ENCODE results near the gene PRSS3.
"Not testable (repeated sequence)": the region's sequence is repeated elsewhere in the genome, so short reads cannot be mapped to it uniquely, and the experiment has no call there.

Gene PRSS3

GRCh38 chr9:33840381-33840780 lies 45.0 kb downstream of the PRSS3 start:
- H3K4me3 ChIP-seq (ENCODE audit: low read length), result no peak overlapping the region
- no peak for TF ChIP-seq CTCF (conservative IDR thresholded peaks at IDR 0.05; ENCODE audit: low read depth, low read length)
- DNase-seq (ENCODE audit: low read depth), result no peak

GRCh38 chr9:33843312-33843961 lies 48.1 kb downstream of the PRSS3 start:
- H3K4me3 ChIP-seq (ENCODE audit: low read length), result no peak overlapping the region
- no peak for TF ChIP-seq CTCF (conservative IDR thresholded peaks at IDR 0.05; ENCODE audit: low read depth, low read length)
- no peak for DNase-seq (ENCODE audit: low read depth)

- DNase-seq (ENCODE audit: low read depth), result no peak
- TF ChIP-seq CTCF (conservative IDR thresholded peaks at IDR 0.05; ENCODE audit: low read depth, low read length), result no peak
- no peak overlapping the region for H3K4me3 ChIP-seq (ENCODE audit: low read length)
Measured at GRCh38 chr9:33846231-33846630, 50.9 kb downstream of the PRSS3 start.

- not testable (repeated sequence) for DNase-seq (ENCODE audit: low read depth)
Measured at GRCh38 chr9:33847894-33848205, 52.5 kb downstream of the PRSS3 start.

More at GRCh38 chr9:33847894-33848205, 52.5 kb downstream of the PRSS3 start:
- H3K4me3 ChIP-seq (ENCODE audit: low read length), result not testable (repeated sequence)

Data from retinal pigment epithelial cell (primary cell).